ENCODE measurements around the gene VLDLR.
A peak's percentile ranks its signal among the peaks of the same experiment; 100 is the strongest.

Gene VLDLR

DNA sequence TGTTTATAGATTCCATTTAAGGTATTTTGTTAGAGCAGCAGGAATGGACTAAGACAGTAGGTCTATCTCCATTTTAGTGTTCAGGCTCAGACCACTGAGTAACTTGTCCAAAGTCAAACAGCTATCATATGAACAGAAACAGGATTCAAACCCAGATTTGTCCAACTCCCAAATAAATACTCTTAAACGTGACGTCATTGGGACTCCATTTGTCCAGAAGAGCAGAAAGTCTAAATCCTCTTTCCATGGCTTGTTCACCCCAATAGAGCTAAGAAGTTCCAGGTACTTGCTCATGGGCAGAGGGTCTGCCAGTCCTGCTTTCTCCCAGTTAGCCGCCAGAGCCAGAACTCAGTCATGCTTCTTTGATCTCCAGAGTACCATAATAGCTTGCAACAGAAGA is 16.3 kb upstream of the VLDLR start:
- H3K4me3 ChIP-seq (replicated peaks; ENCODE audit: low read depth, low read length): no peak overlapping the region
- TF ChIP-seq, protein P1, sequence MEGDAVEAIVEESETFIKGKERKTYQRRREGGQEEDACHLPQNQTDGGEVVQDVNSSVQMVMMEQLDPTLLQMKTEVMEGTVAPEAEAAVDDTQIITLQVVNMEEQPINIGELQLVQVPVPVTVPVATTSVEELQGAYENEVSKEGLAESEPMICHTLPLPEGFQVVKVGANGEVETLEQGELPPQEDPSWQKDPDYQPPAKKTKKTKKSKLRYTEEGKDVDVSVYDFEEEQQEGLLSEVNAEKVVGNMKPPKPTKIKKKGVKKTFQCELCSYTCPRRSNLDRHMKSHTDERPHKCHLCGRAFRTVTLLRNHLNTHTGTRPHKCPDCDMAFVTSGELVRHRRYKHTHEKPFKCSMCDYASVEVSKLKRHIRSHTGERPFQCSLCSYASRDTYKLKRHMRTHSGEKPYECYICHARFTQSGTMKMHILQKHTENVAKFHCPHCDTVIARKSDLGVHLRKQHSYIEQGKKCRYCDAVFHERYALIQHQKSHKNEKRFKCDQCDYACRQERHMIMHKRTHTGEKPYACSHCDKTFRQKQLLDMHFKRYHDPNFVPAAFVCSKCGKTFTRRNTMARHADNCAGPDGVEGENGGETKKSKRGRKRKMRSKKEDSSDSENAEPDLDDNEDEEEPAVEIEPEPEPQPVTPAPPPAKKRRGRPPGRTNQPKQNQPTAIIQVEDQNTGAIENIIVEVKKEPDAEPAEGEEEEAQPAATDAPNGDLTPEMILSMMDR (IDR thresholded peaks at IDR 0.05; ENCODE audit: low read length, missing control alignments): no peak
- no peak for DNase-seq (ENCODE audit: low read depth)

DNA sequence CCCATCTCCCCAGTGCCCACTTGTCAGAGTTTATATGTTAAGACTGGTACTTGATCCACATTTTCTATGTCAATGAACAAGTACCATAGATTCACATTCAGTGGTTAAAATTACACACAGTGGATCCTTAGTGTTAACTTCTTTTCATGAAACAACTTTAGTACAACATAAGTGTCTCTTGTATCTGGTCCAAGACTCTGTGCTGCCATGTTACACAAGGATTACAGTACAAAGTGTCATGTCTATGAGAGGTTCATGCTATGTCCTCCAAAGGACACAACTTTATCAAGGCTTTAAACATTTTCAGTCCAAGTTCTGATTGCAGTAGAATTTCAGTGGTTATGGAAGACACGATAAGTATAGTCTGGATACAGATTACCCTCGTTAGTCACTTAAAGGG is 13.3 kb upstream of the VLDLR start:
- no peak overlapping the region for H3K4me3 ChIP-seq (replicated peaks; ENCODE audit: low read depth, low read length)
- no peak for DNase-seq (ENCODE audit: low read depth)
- TF ChIP-seq, protein P1 (IDR thresholded peaks at IDR 0.05; ENCODE audit: low read length, missing control alignments): no peak

DNA sequence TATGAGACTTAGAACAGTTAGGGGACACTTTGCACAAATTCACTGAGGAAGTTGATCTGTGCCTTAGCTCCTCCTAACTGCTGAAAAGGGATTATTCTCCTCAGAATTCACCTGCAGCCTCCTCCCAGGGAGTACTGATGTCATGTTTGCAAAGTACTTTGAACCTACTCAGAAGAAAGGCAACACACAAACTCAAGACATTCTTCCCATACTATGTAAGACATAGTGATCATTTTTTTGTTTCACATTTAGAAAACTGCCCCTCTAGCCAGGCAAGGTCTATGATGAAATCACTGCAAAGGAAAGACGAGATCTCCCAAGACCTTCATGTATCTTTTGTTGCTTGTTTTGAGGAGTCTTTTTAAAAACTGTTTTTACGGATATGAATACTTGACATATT is 10.6 kb upstream of the VLDLR start:
- no peak overlapping the region for H3K4me3 ChIP-seq (replicated peaks; ENCODE audit: low read depth, low read length)
- peak; percentile 60 for DNase-seq (ENCODE audit: low read depth)
- TF ChIP-seq, protein P1 (IDR thresholded peaks at IDR 0.05; ENCODE audit: low read length, missing control alignments): no peak

DNA sequence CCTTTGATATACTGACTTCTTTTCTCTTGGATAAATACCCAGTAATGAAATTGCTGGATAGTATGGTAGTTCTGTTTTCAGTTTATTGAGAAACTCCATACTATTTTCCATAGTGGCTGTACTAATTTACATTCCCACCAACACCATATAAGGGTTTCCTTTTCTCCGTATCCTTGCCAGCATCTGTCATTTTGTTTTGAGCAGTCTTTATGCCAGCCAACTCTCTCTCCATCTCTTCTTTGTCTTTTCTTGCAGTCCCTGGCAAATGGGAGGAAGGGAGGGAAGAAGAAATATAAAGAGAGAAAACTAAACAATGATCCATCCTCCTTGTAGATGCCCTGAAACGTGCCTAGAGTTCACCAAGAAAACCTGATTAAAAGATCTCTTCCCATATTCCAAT is 9.6 kb upstream of the VLDLR start:
- TF ChIP-seq, protein P1 (IDR thresholded peaks at IDR 0.05; ENCODE audit: low read length, missing control alignments): no peak
- no peak overlapping the region for H3K4me3 ChIP-seq (replicated peaks; ENCODE audit: low read depth, low read length)
- DNase-seq (ENCODE audit: low read depth): no peak

DNA sequence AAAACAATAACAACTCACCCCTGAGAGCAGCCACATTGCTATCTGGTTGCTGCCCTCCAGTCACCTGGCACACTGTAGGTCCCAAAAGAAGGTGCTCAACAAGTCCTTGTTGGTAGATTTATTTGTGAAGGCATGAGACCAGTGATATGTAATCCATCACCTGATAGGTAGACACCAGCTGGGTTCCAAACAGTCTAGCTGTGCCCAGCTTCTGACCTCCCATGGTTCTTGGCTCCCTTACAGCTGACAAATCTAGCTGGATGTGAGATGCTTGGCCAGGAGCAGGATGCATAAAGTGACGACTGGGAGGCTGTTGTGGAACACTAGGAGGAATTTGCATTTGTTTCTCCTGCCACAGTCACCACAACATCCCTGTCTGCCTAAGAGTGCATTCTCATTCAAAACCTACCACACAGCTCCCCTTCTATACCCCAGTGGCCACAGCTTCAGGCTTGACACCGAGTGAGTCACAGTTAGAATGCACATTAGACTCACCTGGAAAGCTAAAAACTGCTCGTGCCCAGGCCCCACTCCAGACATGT is 7.8 kb upstream of the VLDLR start:
- DNase-seq (ENCODE audit: low read depth): no peak
- TF ChIP-seq, protein P1 (IDR thresholded peaks at IDR 0.05; ENCODE audit: low read length, missing control alignments): no peak
- no peak overlapping the region for H3K4me3 ChIP-seq (replicated peaks; ENCODE audit: low read depth, low read length)

DNA sequence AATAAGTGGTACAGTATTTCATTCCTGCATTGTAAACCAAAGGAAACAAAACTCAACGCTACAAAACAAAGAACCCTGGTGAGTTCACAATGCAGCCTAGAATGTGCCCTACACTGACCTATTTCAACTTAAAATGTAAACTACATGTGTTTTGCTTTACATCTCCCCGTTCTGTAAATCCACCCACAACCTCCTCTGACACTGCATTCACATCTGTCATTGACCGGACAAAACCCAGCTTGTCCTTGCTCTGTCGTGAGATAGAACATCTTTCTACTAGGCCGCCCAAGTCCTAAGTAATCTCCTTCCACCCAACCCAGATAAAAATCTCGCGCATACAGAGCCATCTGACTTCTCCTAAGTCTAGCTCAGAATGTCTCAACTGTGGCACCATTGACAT is 6.1 kb upstream of the VLDLR start:
- TF ChIP-seq, protein P1 (IDR thresholded peaks at IDR 0.05; ENCODE audit: low read length, missing control alignments): no peak

DNA sequence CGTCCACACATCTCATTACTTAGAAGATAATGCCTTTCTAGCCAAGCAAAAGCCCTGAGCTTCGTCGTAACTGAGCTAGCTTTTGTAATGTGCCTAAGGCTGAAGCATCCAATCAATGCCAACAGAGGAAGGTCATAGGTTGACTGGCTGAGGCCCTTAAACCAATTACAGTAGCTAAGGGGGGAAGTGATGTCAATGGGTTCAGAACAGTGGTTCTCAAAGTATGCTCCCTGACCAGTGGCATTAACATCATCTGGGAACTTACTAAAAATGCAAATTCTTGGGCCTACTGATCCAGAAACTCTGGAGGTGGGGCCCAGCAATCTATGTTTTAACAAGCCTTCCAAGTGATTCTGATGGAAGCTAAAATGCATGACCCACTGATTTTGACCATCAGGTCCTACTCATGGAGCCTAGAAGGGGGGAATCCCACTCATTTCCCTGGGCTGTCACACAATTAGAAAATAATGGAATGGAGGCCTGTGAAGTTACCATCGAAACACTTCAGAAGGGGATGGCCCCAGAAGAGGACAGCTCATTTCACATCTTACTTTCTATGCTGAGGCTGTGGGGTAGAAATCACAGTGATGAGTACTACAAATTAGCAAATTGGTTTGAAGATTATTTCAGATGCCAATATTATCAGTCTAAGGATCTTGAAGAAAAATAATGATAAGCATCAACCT is 4.8 kb upstream of the VLDLR start:
- H3K4me3 ChIP-seq (replicated peaks; ENCODE audit: low read depth, low read length): no peak overlapping the region
- no peak for DNase-seq (ENCODE audit: low read depth)
- TF ChIP-seq, protein P1 (IDR thresholded peaks at IDR 0.05; ENCODE audit: low read length, missing control alignments): no peak

More for the DNA sequence above, 6.1 kb upstream of the VLDLR start:
- H3K4me3 ChIP-seq (replicated peaks; ENCODE audit: low read depth, low read length): no peak overlapping the region
- no peak for DNase-seq (ENCODE audit: low read depth)

All from fibroblast of pulmonary artery (primary cell).